KMS-11 (cell line): ENCODE measurements around the gene TIAM1.

Source experiments
- H2AFZ ChIP-seq: fragments of 200-600 bp; sonication (generic); 2 replicates; pipeline ENCODE4 v1.6.1; 2016; ENCODE audit warnings: antibody characterized with exemption, mixed run types, low read depth
- H3K27ac ChIP-seq: fragments of 200-600 bp; sonication (generic); 2 replicates; pipeline ENCODE4 v1.6.1; 2016; ENCODE audit warnings: mild to moderate bottlenecking, mixed run types
- H3K27me3 ChIP-seq: fragments of 200-600 bp; sonication (generic); 2 replicates; pipeline ENCODE4 v1.6.1; 2017; ENCODE audit warnings: mild to moderate bottlenecking, low read depth, mixed run types, moderate library complexity; ENCODE audit not compliant: insufficient read depth
- H3K36me3 ChIP-seq: fragments of 200-600 bp; sonication (generic); 2 replicates; pipeline ENCODE4 v1.6.1; 2017; ENCODE audit warnings: mild to moderate bottlenecking, mixed run types; ENCODE audit not compliant: insufficient read depth
- H3K4me1 ChIP-seq: fragments of 200-600 bp; sonication (generic); 2 replicates; pipeline ENCODE4 v1.6.1; 2016; ENCODE audit warnings: mild to moderate bottlenecking, low read depth, mixed run types; ENCODE audit not compliant: poor library complexity, severe bottlenecking
- H3K4me2 ChIP-seq: fragments of 200-600 bp; sonication (generic); 2 replicates; pipeline ENCODE4 v1.7.0; 2016; ENCODE audit warnings: mild to moderate bottlenecking, mixed run types
- H3K4me3 ChIP-seq: fragments of 200-600 bp; sonication (generic); IDR thresholded peaks from 2 replicates; pipeline ENCODE4 v1.6.1; 2017; ENCODE audit warnings: low read depth, low read length, mixed read lengths; ENCODE audit not compliant: insufficient read depth
- H3K79me2 ChIP-seq: fragments of 200-600 bp; sonication (generic); 2 replicates; pipeline ENCODE4 v1.6.1; 2016; ENCODE audit warnings: low read depth, mixed run types; ENCODE audit not compliant: insufficient read depth
- H3K9ac ChIP-seq: fragments of 200-600 bp; sonication (generic); 2 replicates; pipeline ENCODE4 v1.6.1; 2016; ENCODE audit warnings: mild to moderate bottlenecking, mixed run types
- H4K20me1 ChIP-seq: fragments of 200-600 bp; sonication (generic); 2 replicates; pipeline ENCODE4 v1.6.1; 2016; ENCODE audit warnings: mild to moderate bottlenecking, mixed run types; ENCODE audit not compliant: insufficient read depth
- TF ChIP-seq, protein P1 (sequence below): fragments of 200-600 bp; sonication (generic); conservative IDR thresholded peaks from 2 replicates; pipeline ENCODE4 v1.6.1; 2017; ENCODE audit warnings: low read depth, mild to moderate bottlenecking, antibody characterized with exemption, low read length, moderate library complexity, mixed read lengths

The TIAM1 gene

DNA sequence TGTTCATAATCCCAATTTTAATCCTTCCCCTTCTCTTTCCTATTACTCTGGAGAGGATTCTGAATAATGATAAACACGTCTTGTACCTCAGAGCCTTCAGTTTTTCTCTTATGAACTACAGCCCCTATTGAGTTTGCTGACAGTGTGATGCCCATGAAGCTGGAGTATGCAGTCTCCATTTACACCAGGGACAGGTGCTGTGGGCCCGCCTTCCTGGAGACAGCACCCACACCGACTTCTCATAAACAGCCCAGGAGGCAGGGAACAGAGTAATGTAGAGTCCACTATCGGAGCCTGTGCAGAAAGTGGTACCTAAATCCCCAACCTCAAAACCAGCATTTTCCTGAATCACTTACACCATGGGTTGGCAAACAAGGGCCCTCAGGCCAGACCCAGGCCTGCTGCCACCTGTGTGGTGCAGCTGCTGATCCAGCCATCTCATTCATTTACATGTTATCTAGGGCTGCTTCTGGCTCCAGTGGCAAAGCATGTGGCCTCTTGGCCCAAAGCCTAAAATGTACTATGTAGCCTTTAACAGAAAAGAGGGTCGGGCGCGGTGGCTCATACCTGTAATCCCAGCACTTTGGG, 210.7 kb downstream of the TIAM1 start:
- no peaks in the 10 kb centered on the region for H3K79me2 ChIP-seq
- no peak overlapping the region for H3K4me3 ChIP-seq
- H3K4me2 ChIP-seq: peak overlapping the region; percentile 81
- 0 out of 2 replicates have a peak, but pooled peaks cover 3% of the 10 kb centered on the region for H3K27me3 ChIP-seq
- H3K9ac ChIP-seq: no peak overlapping the region
- TF ChIP-seq, protein P1, sequence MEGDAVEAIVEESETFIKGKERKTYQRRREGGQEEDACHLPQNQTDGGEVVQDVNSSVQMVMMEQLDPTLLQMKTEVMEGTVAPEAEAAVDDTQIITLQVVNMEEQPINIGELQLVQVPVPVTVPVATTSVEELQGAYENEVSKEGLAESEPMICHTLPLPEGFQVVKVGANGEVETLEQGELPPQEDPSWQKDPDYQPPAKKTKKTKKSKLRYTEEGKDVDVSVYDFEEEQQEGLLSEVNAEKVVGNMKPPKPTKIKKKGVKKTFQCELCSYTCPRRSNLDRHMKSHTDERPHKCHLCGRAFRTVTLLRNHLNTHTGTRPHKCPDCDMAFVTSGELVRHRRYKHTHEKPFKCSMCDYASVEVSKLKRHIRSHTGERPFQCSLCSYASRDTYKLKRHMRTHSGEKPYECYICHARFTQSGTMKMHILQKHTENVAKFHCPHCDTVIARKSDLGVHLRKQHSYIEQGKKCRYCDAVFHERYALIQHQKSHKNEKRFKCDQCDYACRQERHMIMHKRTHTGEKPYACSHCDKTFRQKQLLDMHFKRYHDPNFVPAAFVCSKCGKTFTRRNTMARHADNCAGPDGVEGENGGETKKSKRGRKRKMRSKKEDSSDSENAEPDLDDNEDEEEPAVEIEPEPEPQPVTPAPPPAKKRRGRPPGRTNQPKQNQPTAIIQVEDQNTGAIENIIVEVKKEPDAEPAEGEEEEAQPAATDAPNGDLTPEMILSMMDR: no peak
- H3K4me1 ChIP-seq: peaks cover 69% of the 10 kb centered on the region
- no peaks in the 10 kb centered on the region for H3K36me3 ChIP-seq
- H2AFZ ChIP-seq: peak overlapping the region; percentile 3; the same call in 1 of the 2 replicates
- H4K20me1 ChIP-seq: no peaks in the 10 kb centered on the region
- H3K27ac ChIP-seq: peak overlapping the region; percentile 41

DNA sequence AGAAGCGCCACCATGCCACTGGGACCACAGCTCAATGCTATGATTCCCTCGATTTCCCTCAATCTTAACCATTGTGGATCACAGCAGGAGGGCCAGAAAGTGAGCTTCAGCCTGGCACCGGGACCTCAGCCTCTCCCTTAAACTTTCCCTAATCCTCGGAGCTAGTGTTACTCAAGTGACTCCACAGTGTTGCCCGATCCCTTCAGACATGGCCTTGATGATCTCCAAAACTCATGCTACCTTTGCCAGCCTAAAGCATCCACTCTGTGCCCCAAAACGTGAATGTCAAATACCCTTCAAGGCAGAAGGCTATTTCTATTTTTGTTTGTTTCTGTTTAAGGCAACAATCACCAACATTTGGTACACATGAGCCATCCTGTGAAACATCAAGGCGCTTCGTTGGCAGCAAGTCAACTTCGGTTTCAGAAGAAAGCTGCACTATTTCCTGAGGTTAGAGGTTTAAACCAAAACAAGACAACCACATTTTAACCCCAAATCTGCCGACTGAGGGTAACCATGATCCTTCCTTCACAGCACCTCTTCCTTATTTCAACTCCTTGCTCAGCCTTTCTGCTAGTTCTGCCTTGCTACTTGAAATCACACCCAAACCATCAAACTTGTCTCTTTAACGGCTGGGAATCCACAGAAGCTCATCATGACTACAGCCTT, 211.4 kb downstream of the TIAM1 start:
- H2AFZ ChIP-seq: peak overlapping the region; percentile 24; the same call in 1 of the 2 replicates
- H3K4me1 ChIP-seq: peaks cover 65% of the 10 kb centered on the region
- TF ChIP-seq, protein P1: no peak
- H3K27ac ChIP-seq: peak overlapping the region; percentile 41
- H4K20me1 ChIP-seq: no peaks in the 10 kb centered on the region
- no peak overlapping the region for H3K4me3 ChIP-seq
- H3K79me2 ChIP-seq: no peaks in the 10 kb centered on the region
- no peaks in the 10 kb centered on the region for H3K36me3 ChIP-seq
- H3K9ac ChIP-seq: no peak overlapping the region
- peak overlapping the region; percentile 81 for H3K4me2 ChIP-seq
- 0 out of 2 replicates have a peak, but pooled peaks cover 3% of the 10 kb centered on the region for H3K27me3 ChIP-seq

DNA sequence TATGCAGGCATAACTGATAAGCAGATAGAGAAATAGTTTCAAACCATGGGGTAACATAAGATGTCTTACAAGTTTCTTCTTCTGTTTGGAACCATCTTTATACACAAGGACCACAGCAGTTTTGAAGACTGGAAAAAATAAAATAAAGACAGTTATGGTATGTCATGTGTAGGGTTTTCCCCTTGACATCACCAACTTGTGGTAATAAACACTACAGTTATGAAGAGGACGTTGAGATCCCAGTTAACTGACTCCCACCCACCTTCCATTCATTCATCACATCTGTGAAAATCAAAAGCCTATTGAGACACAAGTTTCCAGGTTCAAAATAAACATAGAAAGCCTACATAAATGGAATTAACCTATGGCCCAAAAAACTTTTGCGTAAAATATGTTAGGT, 213.2 kb downstream of the TIAM1 start:
- peaks cover 61% of the 10 kb centered on the region for H3K4me1 ChIP-seq
- H4K20me1 ChIP-seq: no peaks in the 10 kb centered on the region
- H3K4me3 ChIP-seq: no peak overlapping the region
- H3K27me3 ChIP-seq: 0 out of 2 replicates have a peak, but pooled peaks cover 3% of the 10 kb centered on the region
- no peak overlapping the region for H3K27ac ChIP-seq
- TF ChIP-seq, protein P1: no peak
- no peak overlapping the region for H3K9ac ChIP-seq
- H3K36me3 ChIP-seq: no peaks in the 10 kb centered on the region
- peak overlapping the region; percentile 81 for H3K4me2 ChIP-seq
- H2AFZ ChIP-seq: no peak overlapping the region
- no peaks in the 10 kb centered on the region for H3K79me2 ChIP-seq

DNA sequence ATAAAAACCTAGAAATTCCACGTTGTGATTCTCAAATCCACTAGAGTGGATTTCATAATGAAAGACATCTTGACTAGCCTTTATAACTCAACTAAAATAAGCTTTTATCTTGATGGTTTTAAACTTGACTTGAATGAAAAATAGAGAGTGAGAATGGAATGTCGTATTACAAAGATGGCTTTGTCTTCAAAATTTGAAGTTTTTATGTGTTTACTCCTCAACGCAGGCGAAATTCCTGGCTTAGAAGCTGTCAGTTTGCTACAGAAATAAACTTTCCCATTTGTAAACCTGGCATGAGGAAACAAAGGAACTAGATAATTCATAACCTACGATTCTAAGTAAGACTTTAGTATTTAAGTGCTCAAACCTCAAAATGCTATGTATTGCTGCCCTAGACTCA, 215.8 kb downstream of the TIAM1 start:
- Histone ChIP-seq H3K36me3 (no peaks in the 10 kb centered on the region), H3K9ac (no peak overlapping the region), H3K4me2 (no peak overlapping the region), H3K4me1 (peaks cover 41% of the 10 kb centered on the region), H3K79me2 (no peaks in the 10 kb centered on the region), H3K27ac (no peak overlapping the region), H2AFZ (no peak overlapping the region), H3K4me3 (no peak overlapping the region), H3K27me3 (no peaks in the 10 kb centered on the region), H4K20me1 (no peaks in the 10 kb centered on the region)
- TF ChIP-seq, protein P1: no peak
